Suppressor macrophage (primary cell): ENCODE results near the gene TBC1D2.

Experiments used
- DNase-seq, 4 experiments: peaks; one replicate each; pipeline ENCODE4 v3.0.0-alpha.2; 2020 to 2022

TBC1D2 gene

DNA sequence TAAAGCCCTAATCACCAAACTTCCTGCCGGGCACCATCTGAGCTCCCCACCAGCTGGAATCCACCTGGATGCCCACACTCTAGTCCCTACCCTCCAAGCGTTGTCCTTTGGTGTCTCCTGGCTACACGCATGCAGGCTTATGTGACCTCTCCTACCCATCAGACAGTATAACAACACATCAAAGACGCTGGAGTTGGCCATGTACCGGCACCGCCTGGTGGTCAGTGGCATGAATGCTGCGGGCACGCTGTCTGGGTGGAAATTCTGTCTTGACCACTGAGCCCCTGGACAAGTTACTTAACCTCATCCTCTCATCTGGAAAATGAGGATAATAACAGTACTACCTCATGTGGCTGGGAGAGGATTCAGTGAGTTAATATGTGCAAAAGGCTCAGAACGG, 39.6 kb downstream of the TBC1D2 start:
- no peak for DNase-seq

GRCh38 chr9:98215271-98215670, 40.2 kb downstream of the TBC1D2 start:
- DNase-seq = no peak

DNA sequence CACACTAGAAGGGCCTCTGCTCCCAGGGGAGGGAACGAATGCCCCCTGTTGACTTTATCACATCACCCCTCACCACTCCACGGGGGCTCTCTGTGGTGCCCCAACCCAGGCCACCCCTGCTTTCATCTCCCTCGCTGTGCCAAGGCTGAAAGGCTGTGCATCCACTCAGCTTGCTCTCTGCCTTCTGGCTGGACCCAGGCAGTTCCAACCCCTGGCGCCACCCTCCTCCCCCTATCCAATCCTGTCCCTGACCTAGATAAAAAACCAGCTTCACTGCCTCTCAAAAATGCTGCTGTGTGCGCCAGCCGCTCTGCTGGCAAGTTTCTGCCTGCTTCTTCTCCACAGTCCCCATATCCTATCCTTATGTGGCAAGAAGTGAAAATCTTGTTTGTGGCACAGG, 40.6 kb downstream of the TBC1D2 start:
- no peak for DNase-seq

DNA sequence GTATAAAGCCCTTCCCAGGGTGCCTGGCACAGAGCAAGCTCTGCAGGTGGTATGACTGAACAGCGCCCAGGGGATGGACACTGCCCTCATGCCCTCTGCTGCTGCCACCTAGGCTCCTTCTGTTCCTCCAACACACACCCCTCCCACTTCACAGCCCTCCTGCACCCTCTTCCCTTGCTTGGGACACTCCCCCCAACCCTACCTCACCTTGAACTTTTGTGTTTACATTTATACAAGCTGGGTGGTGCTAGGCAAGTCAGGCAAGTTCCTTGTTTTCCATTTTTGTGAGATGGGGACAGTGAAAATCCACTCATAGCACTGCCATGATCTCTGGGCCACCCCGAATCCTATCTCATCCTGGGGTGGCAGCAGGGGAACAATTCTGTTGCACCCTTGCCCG, 44.2 kb downstream of the TBC1D2 start:
- no peak for DNase-seq

DNA sequence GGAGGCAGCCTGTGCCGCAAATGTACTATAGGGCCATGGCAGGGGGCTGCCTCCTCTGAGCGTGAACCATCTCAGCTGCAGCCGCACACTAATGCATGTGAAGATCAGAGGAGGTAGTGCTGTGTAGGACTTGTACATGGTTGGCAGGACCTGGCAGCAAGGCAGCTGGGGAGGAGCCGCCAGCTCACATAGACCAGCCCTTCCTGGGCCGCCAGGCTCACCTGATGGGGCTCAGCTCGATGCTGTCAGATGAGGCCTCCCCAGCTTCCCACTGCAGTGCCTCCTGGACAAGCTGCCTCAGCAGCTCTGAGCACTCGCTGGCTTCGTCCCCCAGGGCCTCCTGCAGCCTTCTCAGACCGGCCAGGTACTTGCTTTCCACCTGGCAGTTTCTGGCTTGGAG, 45.0 kb downstream of the TBC1D2 start:
- DNase-seq = no peak

DNA sequence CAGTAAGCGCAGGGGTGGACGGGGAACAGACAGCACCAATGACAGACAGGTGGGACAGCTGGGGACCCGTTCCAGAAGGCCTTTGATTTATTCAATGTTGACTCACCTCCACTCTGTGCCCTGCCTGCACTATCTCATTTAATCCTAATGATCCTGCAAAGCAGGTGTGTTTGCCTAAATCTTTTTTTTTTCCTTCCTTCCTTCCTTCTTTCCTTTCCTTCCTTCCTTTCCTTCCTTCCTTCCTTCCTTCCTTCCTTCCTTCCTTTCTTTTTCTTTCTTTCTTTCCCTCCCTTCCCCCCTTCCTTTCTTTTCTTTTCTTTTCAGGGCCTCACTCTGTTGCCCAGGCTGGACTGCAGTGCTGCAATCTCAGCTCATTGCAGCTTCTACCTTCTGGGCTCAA, 45.9 kb downstream of the TBC1D2 start:
- DNase-seq = no peak

- DNase-seq = no peak
These were observed 46.8 kb downstream of the TBC1D2 start for GRCh38 chr9:98208635-98209034.

DNA sequence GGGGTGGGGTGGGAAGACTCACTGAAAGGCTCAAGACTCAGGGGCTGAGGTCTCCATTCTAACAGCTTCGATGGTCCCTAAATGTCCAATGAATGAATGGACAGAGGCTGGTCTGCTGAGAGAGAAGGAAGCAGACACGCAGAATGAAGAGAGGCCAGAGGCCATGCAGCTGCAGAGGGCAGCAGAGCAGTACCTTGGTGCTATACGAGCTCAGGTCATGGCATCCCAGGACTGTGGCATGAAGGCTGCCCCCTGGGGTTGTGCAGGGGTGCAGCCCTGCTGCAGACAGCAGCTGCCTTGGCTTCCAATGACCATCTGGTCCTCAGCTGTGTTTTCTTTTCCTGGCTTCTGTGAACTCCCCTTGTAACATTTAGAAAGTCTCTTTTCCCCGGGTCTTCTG, 47.8 kb downstream of the TBC1D2 start:
- DNase-seq = no peak

DNA sequence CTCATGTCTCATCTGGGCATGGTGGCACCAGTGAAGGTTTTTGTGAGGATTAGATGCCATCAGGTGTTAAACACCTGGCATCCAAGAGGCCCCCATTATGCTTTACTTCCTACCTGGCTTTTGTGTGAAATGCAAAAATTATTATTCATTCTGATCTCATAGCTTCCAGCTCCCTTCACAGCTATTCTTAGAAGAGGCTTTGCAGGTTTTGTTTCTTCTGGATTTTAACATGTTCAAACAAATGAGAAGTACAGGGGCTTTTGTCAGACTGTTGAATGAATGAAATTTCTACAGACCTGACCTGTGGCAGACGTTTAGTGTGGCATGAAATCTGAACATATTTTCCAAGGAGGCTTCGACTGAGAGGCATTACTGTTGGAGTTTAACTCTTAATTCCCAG, 48.7 kb downstream of the TBC1D2 start:
- no peak for DNase-seq

DNA sequence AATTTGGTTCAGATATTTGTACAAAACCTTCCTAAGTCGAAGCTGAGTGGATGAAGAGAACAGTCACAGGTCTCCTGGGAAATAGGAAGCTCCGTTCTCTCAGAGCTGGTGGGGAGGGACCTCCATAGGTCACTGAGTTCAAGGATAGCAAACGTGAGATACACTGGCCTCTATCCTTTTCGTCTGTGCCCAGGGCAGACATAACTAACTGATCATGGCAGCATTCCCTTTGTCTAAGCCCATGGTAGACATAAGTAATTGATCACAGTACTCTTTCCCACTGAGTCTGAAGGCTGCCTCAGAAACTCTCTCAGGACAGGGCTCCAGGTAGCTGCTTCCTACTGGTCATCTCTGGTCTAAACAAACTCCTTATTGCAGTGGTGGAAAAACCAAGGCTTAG, 50.8 kb downstream of the TBC1D2 start:
- DNase-seq = no peak

- no peak for DNase-seq
These were observed 52.3 kb downstream of the TBC1D2 start for GRCh38 chr9:98203153-98203552.

- no peak for DNase-seq
These were observed 53.2 kb downstream of the TBC1D2 start for GRCh38 chr9:98202252-98202651.

DNA sequence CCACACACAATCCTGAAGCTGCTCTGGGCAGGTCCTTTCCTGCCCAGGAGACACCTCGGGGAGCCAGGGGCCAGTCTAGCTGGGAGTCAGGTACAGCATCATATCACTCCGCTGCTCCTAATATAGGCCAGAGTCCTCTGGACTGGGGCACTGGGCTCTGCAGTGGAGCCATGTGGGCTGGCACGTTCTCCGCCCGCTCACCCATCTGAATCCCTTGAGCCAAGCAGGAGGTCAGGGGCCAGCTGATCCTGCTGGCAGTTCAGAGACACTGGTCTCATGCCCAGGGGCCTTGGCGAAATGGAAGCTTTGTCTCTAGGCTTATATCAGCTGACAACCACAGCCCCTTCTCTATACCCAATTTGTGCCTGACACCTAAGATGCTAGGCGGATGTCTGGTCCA, 53.7 kb downstream of the TBC1D2 start:
- DNase-seq = no peak

GRCh38 chr9:98201102-98201501, 54.3 kb downstream of the TBC1D2 start:
- DNase-seq = no peak

DNA sequence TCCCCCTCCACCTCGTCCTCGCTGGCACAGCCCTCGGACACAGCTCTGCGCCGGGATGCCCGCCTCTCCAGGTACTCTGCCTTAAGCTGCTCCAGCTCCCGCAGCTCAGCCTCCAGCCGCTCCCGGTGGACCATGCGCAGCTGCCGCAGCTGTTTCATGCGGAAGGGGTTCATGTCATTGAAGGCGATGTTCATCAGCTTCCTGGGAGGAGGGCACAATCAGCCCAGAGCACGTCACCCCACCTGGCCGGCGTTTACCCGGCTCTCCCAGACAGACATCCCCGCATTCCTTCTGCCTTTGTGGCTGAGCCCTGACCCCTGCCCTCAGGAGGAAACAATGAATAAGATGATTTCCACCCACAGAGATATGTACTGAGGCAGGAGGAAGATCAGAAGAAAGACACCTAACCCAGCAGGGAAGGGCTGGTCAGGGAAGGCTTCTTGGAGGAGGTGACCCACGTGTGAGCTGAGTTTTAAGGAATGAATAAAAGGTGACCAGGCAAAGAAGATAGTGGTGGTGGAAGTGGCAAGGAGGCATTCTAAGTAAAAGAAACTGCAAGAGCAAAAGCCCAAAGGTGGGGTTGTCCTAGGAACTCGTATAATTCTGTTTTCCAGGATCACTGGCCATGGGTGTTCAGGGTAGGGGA, 55.9 kb downstream of the TBC1D2 start:
- DNase-seq = no peak

DNA sequence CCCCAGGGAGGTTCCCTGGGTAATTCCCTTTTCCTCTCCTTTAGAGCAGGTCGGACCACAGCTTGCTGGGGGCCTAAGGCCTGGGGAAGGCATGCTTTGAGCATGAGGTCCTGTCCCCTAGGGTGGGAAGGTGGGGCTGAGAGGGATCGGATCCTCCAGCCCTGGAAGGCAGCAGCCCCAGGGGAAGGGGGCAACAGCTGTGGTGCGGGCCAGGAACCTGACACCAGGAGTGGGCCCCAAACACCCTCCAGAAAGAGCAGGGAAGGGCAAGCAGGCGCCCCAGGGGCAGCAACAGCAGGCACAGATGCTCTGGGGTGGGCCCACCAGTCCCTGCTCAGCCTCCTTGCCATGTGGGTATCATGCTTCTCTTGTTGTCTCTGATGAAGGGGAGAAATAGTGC, 59.8 kb downstream of the TBC1D2 start:
- no peak for DNase-seq

- no peak for DNase-seq
These were observed 62.0 kb downstream of the TBC1D2 start for GRCh38 chr9:98193336-98193944.

DNA sequence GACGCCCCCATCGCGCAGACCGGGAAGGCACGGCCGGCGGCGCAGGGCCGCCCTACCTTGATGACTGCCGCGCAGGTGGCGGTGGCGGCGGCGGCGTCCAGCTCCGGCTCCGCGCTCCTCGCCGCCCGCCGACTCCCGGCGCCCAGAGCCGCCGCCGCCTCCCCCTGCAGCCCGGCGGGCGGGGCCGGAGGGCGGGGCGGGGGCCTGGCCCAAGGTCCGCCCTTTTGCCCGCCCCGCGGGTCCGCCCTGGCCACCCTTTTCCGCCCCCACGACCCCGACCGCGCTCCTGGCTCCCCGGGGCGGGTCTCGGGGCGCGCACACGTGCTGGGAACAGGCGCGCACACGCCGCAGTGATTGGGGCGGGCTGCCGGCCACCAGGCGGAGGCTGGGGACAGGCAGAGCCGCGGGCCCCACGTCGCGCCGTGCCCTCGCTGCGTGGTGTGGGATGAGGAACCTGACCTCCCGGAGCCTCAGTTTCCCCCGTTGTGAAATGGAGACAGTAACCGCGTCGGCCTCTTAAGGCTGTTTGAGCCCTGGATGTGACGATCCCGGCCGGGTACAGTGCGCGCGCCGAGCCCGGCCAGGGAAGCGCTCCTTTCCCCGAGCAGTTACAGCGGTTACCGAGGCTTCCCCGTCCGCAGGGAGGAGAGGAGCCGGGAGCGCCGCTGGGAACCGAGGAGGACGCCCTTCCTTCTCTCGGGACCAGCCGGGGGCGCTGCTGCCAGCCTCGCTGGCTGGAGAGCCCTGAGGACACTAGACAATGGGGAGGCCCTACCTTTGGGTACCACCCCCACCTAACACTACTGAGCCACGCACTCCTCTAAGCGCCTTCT, 62.7 kb downstream of the TBC1D2 start, which contains the start of gene CORO2A:
Gene CORO2A (minus strand): TSS at position 135 of the 833 bp plus-strand sequence. CDS start 34,977 bp downstream, outside the sequence.
- peak; percentile 78 to 95 (median 88) for DNase-seq

GRCh38 chr9:98191671-98192502, 63.6 kb downstream of the TBC1D2 start:
- DNase-seq = peak; percentile 57 to 84 (median 68)

DNA sequence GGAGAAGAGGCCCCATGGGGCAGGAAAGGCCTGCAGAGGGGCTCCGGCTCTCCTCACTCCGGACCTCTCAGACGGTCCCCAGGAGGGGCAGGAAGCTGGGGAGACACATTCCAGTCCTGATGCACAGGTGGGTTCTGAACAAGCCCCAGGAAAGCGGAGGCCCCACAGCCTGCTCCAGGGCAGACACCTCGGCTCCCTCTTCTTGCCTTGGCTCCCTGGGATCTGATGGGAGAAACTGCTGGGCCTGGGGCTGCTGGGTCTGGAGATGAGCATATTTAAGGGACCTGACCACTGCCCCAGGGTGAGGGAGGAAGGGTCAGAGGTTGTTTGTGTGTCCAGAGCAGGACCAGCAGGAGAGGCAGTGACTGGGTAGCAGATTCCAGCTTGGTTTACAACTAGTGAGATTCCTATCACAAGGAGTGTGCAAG, 64.3 kb downstream of the TBC1D2 start:
- no peak for DNase-seq

DNA sequence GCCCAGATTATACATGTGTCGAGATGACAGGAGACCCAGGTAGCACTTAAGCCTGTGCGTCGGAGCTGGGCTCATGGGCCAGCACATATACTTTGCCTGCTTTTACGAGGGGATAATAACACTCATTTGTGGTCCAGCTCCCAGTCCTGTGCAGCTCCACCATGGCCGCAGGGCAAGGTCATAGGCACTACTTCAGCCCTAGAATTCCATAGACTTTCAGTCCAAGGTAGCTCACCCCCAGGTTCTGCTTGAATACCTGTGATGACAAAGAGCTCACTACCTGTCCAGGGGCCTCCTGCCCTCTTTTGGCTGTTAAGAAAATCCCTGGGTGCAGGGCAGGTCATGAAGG, 64.7 kb downstream of the TBC1D2 start:
- DNase-seq = no peak

- no peak for DNase-seq
These were observed 66.0 kb downstream of the TBC1D2 start for GRCh38 chr9:98189412-98189811.

DNA sequence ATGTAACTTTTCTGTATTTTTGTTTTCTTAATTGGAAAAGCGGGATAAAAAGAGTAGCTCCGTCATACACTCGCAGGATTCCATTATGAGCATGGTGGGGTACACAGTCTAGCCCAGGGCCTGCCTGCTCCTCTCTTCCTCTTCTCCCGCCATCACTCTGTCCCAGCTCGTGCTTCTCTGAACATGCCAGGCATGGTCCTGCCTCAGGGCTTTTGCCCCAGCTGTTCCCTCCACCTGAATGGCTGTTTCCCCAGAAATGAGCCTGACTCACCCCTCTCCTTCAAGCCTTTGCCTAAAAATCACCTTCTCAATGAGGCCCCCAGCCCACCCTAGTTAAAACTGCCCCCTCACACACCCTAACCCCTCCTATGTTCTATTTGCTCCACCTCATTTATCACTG, 67.5 kb downstream of the TBC1D2 start:
- no peak for DNase-seq
